ENCODE measurements around the gene RAB3IP. TPM values are rescaled to one million over a fixed set of nuclear protein-coding genes. Genes with fewer than 3 reads are reported as not detected.

Gene RAB3IP
- total RNA-seq, 1 donor = 13.4 TPM

GRCh38 chr12:69834147-69834546, 95.5 kb downstream of the RAB3IP start:
- Histone ChIP-seq H2AFZ (ENCODE audit: low read length) (no peak overlapping the region), H3K36me3 (ENCODE audit: insufficient read depth, low read length) (no peaks in the 10 kb centered on the region), H3K27me3 (ENCODE audit: insufficient read depth, low read length) (peaks cover 3% of the 10 kb centered on the region), H3K27ac (ENCODE audit: low read depth, low read length) (no peak overlapping the region), H3K4me1 (ENCODE audit: insufficient read depth, low read length) (no peaks in the 10 kb centered on the region), H3K4me2 (ENCODE audit: insufficient read depth, low read length) (no peak overlapping the region), H3K79me2 (ENCODE audit: insufficient read depth, low read length) (no peaks in the 10 kb centered on the region), H3K9me3 (ENCODE audit: low read depth, low read length) (no peaks in the 10 kb centered on the region), H3K4me3 (ENCODE audit: insufficient read depth, low read length) (no peak overlapping the region), H4K20me1 (ENCODE audit: insufficient read depth, low read length) (no peaks in the 10 kb centered on the region)
- no peak for DNase-seq (ENCODE audit: insufficient read length, low spot score, missing footprints)
- TF ChIP-seq CTCF (IDR thresholded peaks at IDR 0.05; ENCODE audit: extremely low read depth, low read depth, low read length) = no peak

GRCh38 chr12:69834576-69834975, 95.9 kb downstream of the RAB3IP start:
- no peaks in the 10 kb centered on the region for H3K9me3 ChIP-seq (ENCODE audit: low read depth, low read length)
- peaks cover 3% of the 10 kb centered on the region for H3K27me3 ChIP-seq (ENCODE audit: insufficient read depth, low read length)
- H4K20me1 ChIP-seq (ENCODE audit: insufficient read depth, low read length) = no peaks in the 10 kb centered on the region
- no peaks in the 10 kb centered on the region for H3K79me2 ChIP-seq (ENCODE audit: insufficient read depth, low read length)
- no peaks in the 10 kb centered on the region for H3K36me3 ChIP-seq (ENCODE audit: insufficient read depth, low read length)
- H3K4me1 ChIP-seq (ENCODE audit: insufficient read depth, low read length) = no peaks in the 10 kb centered on the region
- no peak overlapping the region for H3K4me2 ChIP-seq (ENCODE audit: insufficient read depth, low read length)
- no peak overlapping the region for H2AFZ ChIP-seq (ENCODE audit: low read length)
- no peak for DNase-seq (ENCODE audit: insufficient read length, low spot score, missing footprints)
- H3K27ac ChIP-seq (ENCODE audit: low read depth, low read length) = no peak overlapping the region
- no peak for TF ChIP-seq CTCF (IDR thresholded peaks at IDR 0.05; ENCODE audit: extremely low read depth, low read depth, low read length)
- H3K4me3 ChIP-seq (ENCODE audit: insufficient read depth, low read length) = no peak overlapping the region

GRCh38 chr12:69835081-69835480, 96.4 kb downstream of the RAB3IP start:
- TF ChIP-seq CTCF (IDR thresholded peaks at IDR 0.05; ENCODE audit: extremely low read depth, low read depth, low read length) = no peak
- Histone ChIP-seq H3K27me3 (ENCODE audit: insufficient read depth, low read length) (peaks cover 3% of the 10 kb centered on the region), H3K9me3 (ENCODE audit: low read depth, low read length) (no peaks in the 10 kb centered on the region), H3K36me3 (ENCODE audit: insufficient read depth, low read length) (no peaks in the 10 kb centered on the region), H3K4me3 (ENCODE audit: insufficient read depth, low read length) (no peak overlapping the region), H3K79me2 (ENCODE audit: insufficient read depth, low read length) (no peaks in the 10 kb centered on the region), H3K4me1 (ENCODE audit: insufficient read depth, low read length) (no peaks in the 10 kb centered on the region), H3K4me2 (ENCODE audit: insufficient read depth, low read length) (no peak overlapping the region), H2AFZ (ENCODE audit: low read length) (no peak overlapping the region), H3K27ac (ENCODE audit: low read depth, low read length) (no peak overlapping the region), H4K20me1 (ENCODE audit: insufficient read depth, low read length) (no peaks in the 10 kb centered on the region)
- DNase-seq (ENCODE audit: insufficient read length, low spot score, missing footprints) = no peak

GRCh38 chr12:69836015-69836414, 97.4 kb downstream of the RAB3IP start:
- no peaks in the 10 kb centered on the region for H3K79me2 ChIP-seq (ENCODE audit: insufficient read depth, low read length)
- DNase-seq (ENCODE audit: insufficient read length, low spot score, missing footprints) = no peak
- no peak overlapping the region for H2AFZ ChIP-seq (ENCODE audit: low read length)
- TF ChIP-seq CTCF (IDR thresholded peaks at IDR 0.05; ENCODE audit: extremely low read depth, low read depth, low read length) = no peak
- H3K4me3 ChIP-seq (ENCODE audit: insufficient read depth, low read length) = no peak overlapping the region
- H4K20me1 ChIP-seq (ENCODE audit: insufficient read depth, low read length) = no peaks in the 10 kb centered on the region
- no peaks in the 10 kb centered on the region for H3K9me3 ChIP-seq (ENCODE audit: low read depth, low read length)
- H3K36me3 ChIP-seq (ENCODE audit: insufficient read depth, low read length) = no peaks in the 10 kb centered on the region
- H3K4me2 ChIP-seq (ENCODE audit: insufficient read depth, low read length) = no peak overlapping the region
- peaks cover 3% of the 10 kb centered on the region for H3K27me3 ChIP-seq (ENCODE audit: insufficient read depth, low read length)
- no peaks in the 10 kb centered on the region for H3K4me1 ChIP-seq (ENCODE audit: insufficient read depth, low read length)
- H3K27ac ChIP-seq (ENCODE audit: low read depth, low read length) = no peak overlapping the region
